NCI-H1436 treated with DMSO at 0.1 percent for 48 hours (cell line): ENCODE results near the gene TP53INP2.
"Not testable (repeated sequence)": the region's sequence is repeated elsewhere in the genome, so short reads cannot be mapped to it uniquely, and the experiment has no call there.

Experiments used
- DNase-seq: peaks from one replicate; lab custom pipeline; 2025; lab: John Stamatoyannopoulos, UW

Gene TP53INP2, protein sequence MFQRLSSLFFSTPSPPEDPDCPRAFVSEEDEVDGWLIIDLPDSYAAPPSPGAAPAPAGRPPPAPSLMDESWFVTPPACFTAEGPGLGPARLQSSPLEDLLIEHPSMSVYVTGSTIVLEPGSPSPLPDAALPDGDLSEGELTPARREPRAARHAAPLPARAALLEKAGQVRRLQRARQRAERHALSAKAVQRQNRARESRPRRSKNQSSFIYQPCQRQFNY

DNA sequence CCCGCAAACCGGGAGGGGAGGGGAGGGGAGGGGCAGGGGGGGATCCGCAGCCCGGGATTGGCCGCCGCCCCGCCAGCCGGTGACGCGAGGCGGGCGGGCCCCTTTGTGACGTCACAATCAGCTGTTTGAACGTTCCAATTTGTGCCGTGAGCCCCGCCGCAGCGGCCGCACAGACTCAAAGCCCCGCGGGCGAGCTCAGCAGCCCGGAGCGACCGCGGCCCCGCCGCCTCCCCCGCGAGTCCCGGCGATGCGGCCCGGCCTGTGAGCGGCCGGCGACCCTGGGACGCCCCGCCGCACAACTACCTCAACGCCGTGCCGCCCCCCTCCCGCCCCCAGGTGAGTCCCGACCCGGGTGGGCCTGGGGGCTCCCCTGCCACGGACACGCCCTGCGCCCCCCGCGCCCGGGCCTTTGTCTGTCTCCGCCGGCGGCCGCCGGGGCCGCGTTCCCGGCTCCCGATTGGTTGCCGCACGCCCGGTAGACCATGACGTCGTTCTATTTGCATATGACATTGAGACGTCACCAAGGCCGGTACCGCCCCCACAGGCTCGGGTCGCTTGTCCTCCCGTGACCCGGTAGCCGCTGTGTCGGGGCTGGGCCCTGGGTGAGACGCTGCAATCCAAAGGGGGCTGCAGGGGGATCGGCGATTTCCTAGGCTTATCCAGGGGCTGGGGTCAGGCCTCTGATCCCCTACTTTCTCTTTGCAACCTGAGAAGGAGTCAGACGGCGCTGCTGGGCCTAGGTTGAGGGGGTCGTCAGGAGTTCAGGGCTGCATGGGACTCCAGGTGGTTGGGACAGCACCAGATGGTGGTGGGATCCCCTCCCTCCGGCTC, at the start of gene TP53INP2:
TP53INP2 (plus strand) TSS at position 168 of the 831 bp plus-strand sequence. CDS start 4,396 bp downstream, outside the sequence.
- peak; percentile 55 for DNase-seq

DNA sequence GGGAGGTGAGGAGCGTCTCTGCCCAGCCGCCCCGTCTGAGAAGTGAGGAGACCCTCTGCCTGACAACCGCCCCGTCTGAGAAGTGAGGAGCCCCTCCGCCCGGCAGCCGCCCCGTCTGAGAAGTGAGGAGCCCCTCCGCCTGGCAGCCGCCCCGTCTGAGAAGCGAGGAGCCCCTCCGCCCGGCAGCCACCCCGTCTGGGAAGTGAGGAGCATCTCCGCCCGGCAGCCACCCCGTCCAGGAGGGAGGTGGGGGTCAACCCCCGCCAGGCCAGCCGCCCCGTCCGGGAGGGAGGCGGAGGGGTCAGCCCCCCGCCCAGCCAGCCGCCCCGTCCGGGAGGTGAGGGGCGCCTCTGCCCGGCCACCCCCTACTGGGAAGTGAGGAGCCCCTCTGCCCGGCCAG, 45.5 kb upstream of the TP53INP2 start:
- not testable (repeated sequence) for DNase-seq

DNA sequence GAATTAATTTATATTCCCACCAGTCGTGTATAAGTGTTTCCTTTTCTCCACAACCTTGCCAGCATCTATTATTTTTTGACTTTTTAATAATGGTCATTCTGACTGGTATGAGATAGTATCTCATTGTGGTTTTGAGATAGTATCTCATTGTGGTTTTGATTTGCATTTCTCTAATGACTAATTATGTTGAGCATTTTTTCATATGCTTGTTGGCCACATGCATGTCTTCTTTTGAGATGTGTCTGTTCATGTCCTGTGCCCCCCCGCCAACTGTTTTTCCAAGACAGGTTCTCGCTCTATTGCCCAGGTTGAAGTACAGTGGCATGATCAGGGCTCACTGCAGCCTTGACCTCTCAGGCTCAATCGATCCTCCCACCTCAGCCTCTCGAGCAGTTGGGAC, 42.3 kb upstream of the TP53INP2 start:
- DNase-seq, result not testable (repeated sequence)

DNA sequence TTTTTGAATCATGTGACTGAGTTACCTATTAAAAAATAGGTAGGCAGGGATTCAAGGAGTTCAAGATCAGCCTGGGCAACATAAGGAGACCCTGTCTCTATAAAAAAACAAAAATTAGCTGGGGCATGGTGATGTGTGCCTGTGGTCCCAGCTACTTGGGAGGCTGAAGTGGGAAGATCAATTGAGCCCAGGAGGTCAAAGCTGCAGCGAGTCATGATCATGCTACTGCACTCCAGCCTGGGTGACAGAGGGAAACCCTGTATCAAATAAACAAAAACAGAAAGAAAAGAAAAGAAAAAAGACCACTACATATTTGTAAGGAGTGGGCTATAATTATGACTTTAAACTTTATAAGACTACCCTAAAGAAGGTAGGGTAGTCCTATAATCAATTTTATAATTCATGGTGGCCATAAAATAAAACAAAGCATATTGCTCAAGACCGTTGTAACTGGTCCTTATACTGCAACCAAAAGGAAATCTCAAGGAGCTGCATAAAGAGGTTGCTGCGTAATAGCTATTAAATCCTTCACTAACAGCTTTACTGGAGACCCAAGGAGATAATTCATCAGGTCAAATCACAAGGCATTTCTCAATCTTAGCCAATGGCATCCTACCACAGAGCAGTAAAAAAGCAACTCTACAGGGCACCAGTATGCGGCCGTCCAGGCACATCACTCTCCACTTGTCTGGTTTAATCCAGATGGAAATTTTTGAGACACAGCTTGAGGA, 40.8 kb upstream of the TP53INP2 start:
- DNase-seq, result no peak

DNA sequence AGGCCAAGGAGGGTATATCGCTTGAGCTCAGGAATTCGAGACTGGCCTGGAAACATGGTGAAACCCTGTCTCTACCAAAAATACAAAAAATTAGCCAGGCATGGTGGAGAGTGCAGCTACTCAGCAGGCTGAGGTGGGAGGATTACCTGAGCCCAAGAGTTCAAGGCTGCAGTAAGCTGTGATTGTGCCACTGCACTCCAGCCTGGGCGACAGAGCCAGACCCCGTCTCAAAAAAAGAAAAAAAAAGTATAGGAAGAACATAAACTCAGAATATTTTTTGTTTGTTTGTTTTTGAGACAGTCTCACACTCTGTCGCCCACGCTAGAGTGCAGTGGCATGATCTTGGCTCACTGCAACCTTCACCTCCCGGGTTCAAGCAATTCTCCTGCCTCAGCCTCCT, 39.4 kb upstream of the TP53INP2 start:
- not testable (repeated sequence) for DNase-seq

DNA sequence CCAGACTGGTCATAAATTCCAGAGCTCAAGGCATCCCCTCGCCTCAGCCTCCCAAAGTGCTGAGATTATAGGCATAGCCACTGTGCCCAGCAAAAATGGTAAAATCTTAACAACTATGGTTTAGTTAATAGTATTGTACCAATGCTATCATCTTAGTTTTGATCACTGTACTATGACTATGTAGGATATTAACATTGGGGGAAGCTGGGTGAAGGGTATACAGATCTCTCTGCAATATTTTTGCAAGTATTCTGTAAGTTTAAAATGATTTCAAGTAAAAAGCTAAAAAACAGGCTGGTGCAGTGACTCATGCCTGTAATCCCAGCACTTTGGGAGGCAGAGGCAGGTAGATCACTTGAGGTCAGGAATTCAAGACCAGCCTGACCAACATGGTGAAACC, 35.0 kb upstream of the TP53INP2 start:
- no peak for DNase-seq

DNA sequence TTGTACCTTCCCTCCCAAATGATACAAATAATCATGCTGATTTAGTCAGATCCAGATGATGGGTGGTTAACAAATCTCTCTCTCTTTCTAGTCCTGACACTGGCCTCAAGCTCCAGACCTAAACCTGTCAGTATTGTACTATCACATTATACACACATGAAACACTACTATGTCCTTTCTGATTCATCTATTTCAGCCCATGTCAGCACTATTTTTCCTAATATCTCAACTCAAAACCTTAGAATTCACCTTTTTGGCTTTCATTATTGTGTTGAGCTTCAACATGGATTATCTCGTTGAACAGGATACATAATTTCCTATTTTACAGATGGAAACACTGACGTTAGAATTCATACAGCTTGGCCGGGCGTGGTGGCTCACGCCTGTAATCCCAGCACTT, 30.7 kb upstream of the TP53INP2 start:
- DNase-seq, result no peak

DNA sequence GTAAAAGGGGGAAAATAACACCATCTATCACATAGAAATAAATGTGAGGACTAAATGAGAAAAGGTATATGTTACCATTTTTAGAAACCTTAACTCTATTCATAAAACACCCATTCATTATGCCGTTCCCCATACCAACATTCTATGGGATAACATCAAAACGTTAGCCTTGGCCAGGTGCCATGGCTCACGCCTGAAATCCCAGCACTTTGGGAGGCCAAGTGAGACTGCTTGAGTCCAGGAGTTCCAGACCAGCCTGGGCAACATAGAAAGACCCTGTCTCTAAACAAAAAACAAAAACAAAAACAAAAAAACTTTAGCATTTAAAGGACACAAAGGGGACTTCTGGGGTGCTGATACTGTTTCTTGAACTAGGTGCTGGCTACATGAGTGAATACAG, 28.6 kb upstream of the TP53INP2 start:
- DNase-seq, result no peak

DNA sequence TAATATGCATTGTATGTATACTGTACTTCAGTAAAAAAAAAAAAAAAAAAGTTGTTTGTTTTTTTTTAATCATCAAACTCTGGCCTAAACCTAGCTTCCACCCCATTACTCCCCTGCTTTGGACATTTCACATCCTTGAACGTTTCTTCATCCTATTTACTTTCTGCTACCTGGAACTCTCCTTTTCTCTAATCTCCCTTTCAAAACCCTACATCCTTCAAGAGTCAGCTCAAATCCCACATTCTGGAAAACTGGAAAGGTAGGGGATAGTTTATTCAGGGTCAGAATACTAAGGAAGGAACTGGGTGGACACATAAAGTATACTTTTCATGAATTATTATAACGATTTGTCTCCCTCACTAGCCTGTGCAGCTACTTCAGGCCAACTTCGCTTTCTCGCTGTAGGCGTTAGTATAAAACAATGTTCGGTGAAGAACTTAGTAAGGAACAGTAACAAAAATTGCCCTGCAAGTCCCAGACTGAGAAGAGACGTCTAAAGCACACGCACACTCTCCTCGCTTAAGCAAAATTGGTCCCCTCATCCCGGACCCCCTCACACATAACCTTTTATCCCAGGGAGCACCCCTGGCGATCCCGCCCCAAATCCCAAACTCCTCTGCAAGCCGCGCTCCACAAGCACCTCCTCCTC, 28.0 kb upstream of the TP53INP2 start:
- no peak for DNase-seq

DNA sequence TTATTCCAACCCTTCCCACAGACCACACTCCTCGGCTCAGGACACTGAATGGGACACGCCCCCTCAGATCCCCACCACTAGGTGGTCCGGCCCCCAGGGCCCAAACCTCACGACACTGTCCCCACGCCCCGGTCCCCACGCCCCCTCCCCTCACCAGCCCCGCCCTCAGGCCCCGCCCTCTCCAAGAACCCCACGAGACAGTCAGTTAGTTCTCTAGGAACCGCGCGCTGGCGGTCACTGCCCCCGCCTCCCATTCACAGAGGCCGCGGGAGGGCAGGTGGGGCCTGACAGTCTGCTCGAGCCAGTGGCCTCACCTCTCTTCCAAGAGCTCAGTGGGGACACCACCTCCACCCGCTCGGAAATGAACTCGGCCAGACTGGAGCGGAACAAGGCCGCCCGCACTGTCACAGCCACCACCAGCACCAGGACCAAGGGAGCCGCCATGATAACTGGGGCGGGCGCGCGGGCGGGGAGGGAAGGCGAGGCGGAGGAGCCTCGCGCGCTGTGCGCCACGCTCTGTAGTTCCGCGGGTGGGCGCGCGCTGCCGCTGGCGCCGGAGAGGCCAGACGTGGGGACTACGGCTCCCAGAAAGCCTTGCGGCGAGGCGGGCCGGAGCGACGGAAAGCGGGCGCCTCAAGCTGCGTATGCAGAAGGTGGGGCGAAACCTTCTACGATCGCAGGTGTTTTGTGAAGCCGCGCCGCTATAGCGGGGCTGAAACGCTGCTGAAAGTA, 27.3 kb upstream of the TP53INP2 start, which contains the start of gene PIGU:
PIGU (minus strand) TSS at position 451 of the 732 bp plus-strand sequence; CDS start at position 444, 7 bp downstream.
- peak; percentile 66 for DNase-seq

DNA sequence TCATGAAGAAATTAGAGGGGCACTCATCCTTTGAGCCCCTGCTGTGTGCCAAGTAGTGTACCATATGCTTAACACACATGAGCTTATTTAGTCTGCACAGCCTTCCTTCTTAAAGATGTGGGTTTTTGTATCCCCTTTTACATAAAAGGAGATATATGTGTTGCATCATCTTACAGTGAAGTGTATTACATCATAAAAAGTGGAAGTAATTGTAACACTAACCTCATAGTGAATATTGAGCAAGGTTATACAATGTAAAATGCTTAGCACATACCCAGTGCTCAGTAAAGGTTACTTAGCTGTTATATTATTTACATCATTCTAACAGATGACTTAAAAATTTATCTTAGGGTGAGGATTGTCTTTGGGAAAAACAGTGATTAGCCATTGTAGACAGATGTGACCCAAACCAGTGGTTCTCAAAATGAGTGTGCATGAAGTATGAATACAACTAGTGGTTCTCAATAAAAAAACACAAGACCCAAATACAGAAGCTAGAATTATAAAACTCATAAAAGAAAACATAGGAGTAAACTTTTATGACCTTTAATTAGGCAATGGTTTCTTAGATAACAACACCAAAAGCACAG, 23.5 kb upstream of the TP53INP2 start:
- no peak for DNase-seq

DNA sequence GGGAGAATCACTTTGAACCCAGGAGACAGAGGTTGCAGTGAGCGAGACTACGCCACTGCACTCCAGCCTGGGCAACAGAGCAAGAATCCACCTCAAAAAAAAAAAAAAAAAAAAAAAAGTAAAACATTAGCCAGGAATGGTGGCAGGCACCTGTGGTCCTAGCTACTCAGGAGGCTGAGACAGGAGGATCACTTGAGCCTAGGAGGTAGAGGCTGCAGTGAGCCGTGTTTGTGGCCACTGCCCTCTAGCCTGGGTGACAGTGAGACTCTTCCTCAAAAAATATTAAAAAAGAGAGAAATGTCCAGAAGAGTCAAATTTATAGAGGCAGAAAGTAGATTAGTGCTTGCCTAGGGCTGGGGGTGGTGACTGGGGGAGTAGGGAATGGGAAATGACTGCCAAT, 20.5 kb upstream of the TP53INP2 start:
- DNase-seq, result no peak

DNA sequence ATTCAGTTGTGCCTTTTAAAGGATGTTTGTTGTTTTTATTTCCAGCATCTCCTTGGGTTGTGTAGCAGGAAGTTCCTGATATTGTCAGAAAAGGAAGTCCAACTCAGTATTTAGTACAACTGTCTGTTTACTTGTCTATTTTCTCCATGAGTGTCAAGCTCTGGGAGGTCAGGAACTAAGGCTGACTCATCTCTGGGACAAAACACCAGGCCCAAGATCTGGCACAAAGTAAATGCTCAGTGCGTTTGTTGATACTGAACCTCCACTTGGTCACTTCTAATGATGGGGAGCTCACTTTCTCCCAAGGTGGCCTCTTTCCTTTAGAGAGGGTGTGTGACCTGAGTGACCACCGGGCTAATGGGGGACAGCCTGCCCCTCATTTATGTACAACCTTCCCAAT, 14.7 kb upstream of the TP53INP2 start:
- no peak for DNase-seq

DNA sequence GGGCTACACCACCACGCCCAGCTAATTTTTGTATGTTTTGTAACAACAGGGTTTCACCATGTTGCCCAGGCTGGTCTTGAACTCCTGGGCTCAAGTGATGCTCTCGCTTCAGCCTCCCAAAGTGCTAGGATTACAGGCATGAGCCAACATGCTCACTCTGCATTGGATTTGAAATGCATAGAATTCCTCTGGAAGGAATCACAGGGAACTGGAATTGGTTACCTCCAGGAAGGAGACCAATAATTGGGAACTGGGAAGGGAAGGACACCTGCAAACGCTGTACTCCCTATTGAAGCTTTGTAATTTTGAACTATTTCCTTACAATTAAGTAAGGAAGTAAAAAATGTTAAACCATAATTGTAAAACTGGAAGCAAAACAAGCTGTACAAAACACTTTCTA, 12.3 kb upstream of the TP53INP2 start:
- DNase-seq, result no peak

DNA sequence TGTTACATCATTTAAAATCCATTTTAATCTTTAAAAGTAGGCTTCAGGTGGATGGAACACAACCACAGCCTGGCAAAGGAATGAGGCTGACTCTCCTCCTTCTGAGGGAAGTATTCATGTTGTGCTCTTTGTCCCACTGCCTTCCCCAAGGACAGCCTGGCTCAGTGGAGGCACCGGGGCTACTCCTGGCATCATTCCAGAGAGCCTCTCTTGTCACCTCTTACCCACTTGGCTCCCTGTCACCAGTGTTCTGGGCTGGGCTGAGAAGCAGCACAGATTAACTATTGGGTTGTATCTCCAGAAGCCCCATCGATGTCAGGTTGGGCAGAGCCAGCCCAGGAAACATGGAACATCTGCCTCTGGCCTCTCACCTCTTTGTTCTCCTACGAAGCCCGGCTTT, 10.7 kb upstream of the TP53INP2 start:
- no peak for DNase-seq

DNA sequence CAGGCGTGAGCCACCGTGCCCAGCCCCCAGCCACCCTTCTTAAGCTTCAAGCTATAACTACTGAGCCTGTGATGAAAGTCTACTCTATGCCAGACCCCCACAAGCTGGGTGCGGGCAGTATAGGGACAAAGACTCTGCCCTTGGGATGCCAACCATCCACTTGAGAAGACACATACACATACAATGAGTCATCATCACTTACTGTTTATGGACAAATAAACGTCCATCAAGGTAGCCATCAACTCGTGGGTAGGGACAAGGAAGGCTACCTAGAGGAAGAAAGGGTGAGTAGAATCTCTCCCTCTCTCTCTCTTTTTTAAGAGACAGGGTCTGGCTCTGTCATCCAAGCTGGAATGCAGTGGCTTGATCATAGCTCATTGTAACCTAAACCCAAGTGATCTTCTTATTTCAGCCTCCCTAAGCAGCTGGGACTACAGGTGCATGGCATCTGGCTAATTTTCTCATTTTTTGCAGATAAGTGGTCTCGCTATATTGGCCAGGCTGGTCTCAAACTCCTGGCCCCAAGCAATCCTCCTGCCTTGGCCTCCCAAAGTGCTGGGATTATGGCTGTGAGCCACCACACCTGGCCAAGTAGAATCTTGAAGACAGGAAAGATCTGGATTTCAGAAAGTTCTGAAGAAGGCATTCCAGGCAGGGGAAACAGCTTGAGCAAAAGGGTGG, 2.6 kb upstream of the TP53INP2 start:
- DNase-seq, result no peak

DNA sequence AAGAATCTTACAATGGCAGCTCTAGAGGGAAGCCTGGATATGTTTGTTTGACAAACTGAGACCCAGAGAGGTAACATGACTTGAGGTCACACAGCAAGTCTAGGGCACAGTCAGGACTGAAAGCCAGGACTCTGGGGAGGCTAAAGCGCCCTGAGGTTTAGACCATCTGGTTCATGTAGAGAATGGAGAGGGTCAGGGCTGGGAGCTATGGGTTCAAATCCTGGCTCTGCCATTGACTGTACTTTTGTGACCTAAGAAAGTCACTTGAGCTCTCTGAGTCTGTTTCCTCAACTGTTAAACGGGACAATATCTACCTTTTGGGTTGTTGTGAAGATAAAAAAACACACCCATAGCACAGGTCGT, 1.1 kb upstream of the TP53INP2 start:
- no peak for DNase-seq

DNA sequence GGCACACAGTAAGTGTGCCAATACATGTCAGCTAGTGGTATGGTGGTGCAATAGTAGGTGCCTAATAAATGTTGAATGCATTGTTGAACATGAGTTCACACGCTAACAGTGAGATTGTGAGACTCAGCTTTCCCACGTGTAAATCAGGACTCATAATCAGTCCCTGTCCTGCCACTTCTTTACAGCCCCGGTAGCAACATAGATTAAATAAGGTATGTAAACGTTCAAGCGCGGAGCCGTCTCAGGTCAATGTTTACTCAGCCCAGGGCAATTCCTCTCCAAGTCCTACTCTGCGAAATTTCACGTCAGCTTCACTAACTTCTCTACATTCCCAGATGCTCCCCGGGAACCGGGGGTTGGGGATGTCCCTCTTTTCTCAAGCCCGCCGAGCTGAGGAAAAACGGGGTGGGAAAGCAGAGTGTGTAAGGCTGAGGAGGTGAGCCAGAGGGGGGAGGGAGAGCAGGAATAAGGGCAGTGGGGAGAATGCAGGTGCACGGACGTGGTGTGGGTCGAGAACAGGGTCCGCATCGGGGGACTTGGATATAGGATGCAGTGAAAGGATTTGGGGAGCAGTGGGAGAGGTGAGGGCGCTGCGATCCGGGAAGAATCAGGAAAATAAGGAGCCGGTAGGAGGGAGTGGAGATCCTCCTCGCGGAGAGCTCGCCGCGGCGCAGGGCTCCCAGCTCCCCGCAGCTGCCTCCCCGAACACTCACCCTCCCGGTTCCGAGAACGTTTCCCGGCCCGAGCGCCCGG, 544 bp upstream of the TP53INP2 start:
- DNase-seq, result no peak

DNA sequence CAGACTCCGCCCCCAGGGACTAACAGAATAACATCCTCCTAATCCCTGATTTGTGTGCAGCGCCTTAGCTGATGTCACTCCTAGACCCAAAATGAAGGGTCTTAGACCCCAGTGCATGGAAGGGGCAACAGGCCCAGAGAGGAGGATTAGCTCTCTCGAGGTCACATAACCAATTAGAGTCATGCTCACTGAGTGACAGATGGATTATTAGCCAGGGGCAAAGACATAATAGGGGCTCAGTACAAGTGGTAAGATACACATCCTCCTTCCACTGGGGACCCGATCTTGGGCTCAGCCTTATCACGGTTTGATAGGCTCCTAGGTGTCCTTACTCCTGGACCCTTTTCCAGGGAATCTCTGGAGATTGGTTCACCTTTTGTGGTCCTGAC, 858 bp downstream of the TP53INP2 start:
- DNase-seq, result no peak
